GM19035 (cell line): ENCODE results near the gene NEMF.
"Not testable (repeated sequence)": the region's sequence is repeated elsewhere in the genome, so short reads cannot be mapped to it uniquely, and the experiment has no call there.

Source experiments
- ATAC-seq: cut with Tn5 transposase; IDR thresholded peaks from one replicate; pipeline ENCODE4 v1.9.1; 2021; ENCODE audit not compliant: unreplicated experiment

The NEMF gene

DNA sequence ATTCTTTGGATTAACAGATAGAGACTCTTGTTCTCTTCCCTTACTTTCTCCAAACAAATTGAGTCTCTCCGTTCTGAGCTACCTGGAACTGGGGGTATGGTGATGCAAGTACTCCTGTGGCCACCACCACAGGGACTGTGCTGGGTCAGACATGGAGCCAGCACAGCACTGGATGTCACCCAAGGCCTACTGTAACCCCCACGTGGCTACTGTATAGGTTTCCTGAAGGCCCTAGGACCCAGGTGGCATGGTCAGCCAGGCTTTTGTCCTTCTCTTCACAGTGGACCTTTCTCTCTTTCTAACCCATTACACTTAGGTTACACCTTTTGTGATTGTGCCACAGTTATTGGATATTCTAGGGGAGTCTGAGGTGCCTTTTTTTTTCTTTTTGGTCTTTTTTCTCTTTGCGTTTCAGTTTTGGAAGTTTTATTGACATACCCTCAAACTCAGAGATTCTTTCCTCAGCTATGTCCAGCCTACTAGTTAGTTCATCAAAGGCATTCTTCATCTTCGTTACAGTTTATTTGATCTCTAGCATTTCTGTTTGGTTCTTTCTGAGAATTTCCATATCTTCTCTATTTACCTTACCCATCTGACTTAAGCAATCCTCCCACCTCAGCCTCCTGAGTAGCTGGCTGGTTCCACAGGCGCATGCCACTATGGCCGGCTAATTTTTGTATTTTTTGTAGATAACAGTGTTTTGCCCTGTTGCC, 90.6 kb downstream of the NEMF start:
- no peak for ATAC-seq

DNA sequence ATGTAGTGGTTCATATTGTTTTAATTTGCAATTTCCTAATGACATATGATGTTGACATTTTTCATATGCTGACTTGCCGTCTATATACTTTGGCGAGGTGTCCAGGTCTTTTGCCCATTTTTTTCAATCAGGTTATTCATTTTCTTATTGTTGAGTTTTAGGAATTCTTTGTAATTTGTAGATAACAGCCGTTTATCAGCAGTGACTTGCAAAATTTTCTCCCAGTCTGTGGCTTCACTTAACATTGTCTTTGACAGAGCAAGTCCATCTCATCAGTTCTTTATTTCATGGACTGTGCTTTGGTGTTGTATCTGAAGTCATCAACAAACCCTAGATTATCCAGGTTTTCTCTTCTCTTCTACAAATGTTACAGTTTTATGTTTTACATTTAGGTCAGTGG, 97.2 kb downstream of the NEMF start:
- ATAC-seq, result no peak

DNA sequence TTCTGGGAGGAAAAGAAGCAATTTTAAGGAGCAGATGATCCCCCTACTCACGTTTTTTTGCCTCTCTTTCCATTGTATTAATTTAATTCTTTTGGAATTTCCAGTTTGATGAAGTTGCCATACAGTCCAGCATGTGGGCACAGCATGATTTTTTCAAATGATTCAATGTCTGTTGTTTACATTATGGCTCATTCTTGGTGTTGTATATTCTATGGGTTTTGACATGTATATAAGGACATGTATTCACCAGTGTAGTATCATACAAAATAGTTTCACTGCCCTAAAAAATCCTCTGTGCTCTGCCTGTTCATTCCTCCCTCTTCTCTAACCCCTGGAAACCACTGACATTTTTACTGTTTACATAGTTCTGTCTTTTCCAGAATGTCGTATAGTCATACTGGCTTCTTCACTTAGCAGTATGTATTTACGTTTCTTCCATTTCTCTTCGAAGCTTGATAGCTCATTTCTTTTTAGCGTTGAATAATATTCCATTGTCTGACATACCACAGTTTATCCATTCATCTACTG, 98.0 kb downstream of the NEMF start:
- ATAC-seq, result no peak

DNA sequence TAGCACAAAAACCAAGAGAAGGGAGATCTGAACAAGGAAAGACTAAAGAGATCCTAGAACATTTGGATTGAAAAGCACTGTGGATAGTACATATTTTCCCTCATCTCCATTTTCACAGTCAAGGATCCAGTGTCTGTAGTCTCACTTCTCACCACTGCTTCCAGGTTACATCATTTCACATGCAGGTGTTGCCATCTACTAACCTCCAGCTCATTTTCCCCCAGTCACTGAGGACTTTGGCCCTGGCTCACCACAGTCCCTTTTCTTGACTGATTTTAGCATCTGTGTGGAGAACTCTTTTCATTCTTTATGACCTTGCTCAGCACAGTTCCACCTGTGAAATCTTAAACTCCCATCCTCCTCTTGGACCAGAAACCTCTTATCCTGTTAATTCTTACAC, 106.1 kb downstream of the NEMF start:
- ATAC-seq, result not testable (repeated sequence)

GRCh38 chr14:49745191-49745590, 107.4 kb downstream of the NEMF start:
- no peak for ATAC-seq

GRCh38 chr14:49735669-49736068, 116.9 kb downstream of the NEMF start:
- not testable (repeated sequence) for ATAC-seq

GRCh38 chr14:49733836-49734235, 118.8 kb downstream of the NEMF start:
- ATAC-seq, result no peak

DNA sequence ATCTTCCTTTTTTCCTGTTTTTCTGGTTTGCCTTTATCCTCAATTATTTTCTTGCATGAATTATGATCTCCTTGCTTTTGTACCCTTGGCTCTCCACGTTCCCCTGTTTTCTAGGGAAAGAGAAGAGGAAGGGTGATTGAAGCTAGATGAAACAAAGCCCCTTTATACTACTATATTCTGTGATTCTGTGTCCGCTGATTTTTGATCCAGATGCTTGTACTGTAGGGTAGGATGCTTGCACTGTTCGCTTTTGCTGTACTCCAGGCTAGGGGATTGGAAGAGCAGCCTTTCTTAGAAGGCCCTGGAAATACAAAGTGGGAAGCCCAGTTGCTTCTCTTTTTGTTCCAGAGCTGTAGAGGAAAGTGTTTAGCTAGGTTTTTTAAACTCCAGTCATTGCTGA, 119.7 kb downstream of the NEMF start:
- no peak for ATAC-seq
